IPS DF 4.7 (cell line): ENCODE data around the gene RFC3.
"Not testable (repeated sequence)": the region's sequence is repeated elsewhere in the genome, so short reads cannot be mapped to it uniquely, and the experiment has no call there.

Experiments used
- DNase-seq: peaks from one replicate; pipeline ENCODE4 v3.0.0-alpha.2; 2013; ENCODE audit warnings: low spot score; ENCODE audit errors: extremely low read depth

RFC3 gene

DNA sequence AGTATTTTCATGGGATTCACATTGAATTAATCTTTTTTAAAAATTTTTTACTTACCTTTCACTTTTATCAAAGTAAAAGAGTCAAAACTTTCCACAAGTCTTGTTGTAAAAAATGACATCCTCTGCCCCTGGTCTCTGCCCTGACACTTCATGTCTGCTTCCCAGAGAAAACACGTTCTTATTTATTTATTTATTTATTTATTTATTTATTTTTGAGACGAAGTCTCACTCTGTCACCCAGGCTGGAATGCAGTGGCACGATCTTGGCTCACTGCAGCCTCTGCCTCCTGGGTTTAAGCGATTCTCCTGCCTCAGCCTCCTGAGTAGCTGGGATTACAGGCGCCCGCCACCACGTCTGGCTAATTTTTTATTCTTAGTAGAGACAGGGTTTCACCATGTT is 5.1 kb upstream of the RFC3 start:
- not testable (repeated sequence) for DNase-seq

- no peak for DNase-seq
These were observed 2.9 kb upstream of the RFC3 start for GRCh38 chr13:33815011-33815550.

GRCh38 chr13:33816912-33817311 is 1.0 kb upstream of the RFC3 start:
- DNase-seq: no peak

DNA sequence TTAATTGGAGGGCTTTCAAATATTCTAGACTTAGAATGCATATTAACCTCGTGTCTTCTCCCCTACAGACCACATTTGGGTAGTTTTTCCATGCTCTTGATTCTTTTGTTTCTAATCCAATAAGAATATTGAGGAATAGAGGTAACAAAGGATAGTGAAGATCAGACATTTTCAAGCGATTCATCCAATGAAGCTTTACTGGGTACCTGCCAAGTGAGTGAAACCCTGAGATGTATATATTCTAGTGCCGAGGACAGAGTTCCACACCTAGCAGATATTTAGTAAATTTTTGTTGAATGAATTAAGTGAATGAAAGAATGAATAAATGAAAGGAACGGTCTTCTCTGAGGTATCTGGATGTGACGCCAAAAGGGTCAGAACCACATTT is 442 bp upstream of the RFC3 start:
- DNase-seq: no peak

DNA sequence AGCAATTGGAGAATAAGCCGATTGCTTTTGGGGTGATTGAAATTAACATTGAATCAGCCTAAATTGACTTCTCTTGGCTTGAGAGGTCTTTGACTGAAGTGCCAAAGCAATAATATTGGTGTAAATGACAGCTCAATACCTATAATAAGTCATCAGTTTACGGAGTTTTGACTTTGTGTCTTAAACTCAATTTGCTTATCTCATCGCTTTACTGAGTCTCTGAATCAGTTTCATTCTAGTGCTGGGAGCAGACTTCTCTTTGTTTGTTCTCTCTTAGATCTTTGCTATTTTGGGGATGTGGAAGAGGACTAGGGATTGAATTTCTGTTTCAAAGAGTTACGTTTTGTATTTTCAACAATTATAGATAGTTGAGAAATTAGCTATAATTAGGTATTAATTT is 7.1 kb downstream of the RFC3 start:
- no peak for DNase-seq

GRCh38 chr13:33827139-33827538 is 9.2 kb downstream of the RFC3 start:
- no peak for DNase-seq

GRCh38 chr13:33828431-33829129 is 10.6 kb downstream of the RFC3 start:
- DNase-seq: no peak

- DNase-seq: no peak
These were observed 14.9 kb downstream of the RFC3 start for GRCh38 chr13:33832872-33833271.

DNA sequence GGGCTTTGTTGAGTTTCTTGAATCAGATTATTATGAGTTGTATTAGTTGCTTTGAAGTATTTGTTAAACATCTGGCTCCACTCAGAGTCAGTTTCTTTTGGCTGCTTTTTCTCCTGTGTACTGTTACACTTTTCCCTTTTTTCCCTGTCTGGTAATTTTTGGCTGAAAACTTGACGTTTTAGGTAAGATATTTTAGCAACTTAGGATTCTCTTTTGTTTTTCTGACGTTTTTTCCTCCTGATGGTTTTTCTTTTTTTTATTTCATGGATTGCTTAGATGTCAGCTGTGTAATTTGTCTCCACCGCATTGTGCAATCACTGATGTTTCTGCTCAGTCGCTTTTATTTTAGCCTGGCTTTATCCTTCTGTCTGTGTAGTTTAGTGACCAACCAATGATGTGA is 20.7 kb downstream of the RFC3 start:
- no peak for DNase-seq

DNA sequence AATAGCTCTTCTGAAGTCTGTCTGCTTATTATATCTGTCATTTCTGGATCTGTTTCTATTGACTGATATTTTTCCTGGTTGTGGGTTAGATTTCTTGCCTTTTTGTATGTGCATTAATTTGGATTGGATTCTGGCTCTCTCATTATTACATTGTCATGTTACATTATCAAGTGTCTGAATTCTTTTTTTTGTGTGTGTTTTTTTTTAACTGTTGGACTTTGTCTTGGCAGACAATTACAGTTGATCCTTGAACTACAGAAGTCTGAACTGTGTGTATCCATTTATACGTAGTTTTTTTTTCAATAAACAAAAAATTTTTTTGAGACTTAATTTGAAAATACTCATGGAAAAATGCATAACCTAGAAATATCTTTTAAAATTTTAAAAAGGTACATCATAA is 22.5 kb downstream of the RFC3 start:
- no peak for DNase-seq

GRCh38 chr13:33842207-33842606 is 24.3 kb downstream of the RFC3 start:
- no peak for DNase-seq

GRCh38 chr13:33842986-33843385 is 25.0 kb downstream of the RFC3 start:
- DNase-seq: no peak

DNA sequence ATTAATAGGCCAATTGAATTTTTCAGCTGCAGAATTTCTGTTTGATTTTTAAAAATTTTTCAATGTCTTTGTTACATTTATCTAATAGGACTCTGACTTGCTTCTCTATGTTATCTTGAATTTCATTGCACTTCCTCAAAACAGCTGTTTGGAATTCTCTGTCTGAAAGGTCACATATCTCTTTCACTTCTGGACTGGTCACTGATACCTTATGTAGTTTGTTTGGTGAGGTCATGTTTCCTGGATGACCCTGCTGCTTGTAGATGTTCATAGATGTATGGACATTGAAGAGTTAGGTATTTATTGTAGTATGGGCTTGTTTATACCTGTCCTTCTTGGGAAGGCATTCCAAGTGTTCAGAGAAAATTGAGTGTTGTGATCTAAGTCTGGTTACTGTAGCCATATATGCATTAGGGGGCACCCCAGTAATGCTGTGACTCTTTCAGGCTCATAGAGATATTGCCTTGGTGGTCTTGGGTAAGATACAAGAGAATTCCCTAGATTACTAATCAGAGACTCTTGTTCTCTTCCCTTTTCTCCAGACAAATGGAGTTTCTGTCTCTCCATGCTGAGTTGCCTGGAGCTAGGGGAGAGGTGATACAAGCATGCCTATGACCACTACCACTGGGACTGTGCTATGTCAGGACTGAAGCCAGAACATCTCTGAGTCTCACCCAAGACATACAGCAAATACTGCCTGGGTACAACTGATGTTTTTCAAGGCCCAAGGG is 27.8 kb downstream of the RFC3 start:
- DNase-seq: no peak

DNA sequence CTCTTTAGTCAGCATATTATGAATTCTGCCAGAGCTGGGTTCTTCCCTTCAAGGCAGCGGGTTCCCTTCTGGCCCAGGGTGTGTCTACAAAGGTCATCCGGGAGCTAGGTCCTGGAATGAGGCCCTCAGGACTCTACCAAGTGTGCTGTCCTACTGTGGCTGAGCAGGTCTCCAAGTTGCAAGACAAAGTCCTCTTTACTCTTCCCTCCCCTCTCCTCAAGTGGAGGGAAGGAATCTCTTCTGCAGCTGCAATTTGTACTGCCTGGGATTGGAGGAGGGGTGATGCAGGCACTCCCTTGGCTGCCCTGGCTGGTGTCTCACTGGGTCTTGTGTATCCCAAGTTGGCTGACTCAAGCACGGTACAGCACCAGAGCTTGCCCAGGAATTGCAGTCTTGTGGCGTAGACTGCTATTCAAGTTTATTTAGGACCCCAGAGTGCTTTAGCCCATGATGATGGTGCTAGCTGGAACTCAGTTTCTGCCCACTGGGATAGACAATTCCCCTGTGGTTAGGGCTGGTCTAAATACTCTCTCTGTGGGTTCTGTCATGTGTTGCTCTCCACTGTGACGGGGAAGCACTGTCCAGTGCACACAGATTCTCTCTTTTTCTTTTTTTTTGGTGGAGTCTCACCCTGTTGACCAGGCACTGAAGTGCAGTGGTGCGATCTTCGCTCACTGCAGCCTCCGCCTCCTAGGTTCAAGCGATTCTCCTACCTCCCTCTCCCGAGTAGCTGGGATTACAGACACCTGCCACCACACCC is 28.5 kb downstream of the RFC3 start:
- no peak for DNase-seq

- DNase-seq: no peak
These were observed 31.3 kb downstream of the RFC3 start for GRCh38 chr13:33849211-33849610.

DNA sequence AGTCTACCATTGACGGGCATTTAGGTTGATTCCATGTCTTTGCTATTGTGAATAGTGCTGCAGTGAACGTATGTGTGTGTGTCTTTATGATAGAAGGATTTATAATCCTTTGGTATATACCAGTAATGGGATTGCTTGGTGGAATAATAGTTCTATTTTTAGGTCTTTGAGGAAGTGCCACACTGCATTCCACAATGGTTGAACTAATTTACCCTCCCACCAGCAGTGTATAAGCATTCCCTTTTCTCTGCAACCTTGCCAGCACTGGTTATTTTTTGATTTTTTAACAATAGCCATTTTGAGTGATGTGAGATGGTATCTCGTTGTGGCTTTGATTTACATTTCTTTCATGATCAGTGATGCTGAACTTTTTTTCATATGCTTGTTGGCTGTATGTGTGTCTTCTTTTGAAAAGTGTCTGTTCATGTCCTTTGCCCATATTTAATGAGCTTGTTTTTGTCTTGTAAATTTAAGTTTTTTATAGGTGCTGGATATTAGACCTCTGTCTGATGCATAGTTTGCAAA is 37.5 kb downstream of the RFC3 start:
- no peak for DNase-seq

DNA sequence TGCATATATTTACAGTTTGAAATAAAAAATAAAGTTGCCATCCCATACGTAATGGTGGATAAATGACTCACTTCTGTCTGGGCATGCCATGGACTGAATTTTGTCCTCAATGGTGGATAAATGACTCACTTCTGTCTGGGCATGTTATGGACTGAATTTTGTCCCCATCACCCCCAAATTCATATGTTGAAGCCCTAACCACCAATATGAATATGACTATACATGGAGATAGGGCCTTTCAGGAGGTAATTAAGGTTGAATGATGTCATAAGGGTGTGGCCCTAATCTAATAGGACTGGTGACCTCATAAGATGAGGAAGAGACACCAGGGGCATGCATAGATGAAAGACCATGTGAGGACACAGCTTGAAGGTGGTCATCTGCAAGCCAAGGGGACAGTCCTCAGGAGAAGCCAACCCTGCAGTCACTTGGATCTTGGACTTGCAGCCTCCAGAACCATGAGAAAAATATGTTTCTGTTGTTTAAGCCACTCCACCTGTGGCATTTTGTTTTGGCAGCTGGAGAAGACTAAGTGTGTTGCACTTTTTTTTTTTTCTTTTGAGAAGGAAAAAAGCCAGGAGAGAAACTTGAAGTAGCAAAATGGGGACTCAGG is 41.8 kb downstream of the RFC3 start:
- no peak for DNase-seq

DNA sequence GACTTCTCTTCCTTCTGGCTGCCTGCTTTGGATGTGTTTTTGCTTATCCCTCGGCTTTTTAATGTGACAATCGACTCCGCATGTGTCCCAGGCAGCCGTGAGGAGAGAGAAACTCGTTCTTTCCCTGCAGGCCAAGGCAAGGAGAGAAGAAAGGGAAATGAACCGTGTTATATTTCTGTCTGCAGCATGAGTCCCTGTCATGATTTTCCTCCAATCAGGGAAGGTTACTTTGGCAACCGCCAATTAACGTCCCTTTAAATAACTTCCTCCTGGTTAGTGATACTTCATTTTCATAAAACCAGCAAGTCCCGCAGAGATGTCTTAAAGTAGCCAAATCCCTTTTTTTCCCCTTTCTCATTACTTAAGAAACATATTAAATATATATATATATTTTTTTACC is 42.6 kb downstream of the RFC3 start:
- DNase-seq: no peak

- no peak for DNase-seq
These were observed 44.1 kb downstream of the RFC3 start for GRCh38 chr13:33862016-33862415.

DNA sequence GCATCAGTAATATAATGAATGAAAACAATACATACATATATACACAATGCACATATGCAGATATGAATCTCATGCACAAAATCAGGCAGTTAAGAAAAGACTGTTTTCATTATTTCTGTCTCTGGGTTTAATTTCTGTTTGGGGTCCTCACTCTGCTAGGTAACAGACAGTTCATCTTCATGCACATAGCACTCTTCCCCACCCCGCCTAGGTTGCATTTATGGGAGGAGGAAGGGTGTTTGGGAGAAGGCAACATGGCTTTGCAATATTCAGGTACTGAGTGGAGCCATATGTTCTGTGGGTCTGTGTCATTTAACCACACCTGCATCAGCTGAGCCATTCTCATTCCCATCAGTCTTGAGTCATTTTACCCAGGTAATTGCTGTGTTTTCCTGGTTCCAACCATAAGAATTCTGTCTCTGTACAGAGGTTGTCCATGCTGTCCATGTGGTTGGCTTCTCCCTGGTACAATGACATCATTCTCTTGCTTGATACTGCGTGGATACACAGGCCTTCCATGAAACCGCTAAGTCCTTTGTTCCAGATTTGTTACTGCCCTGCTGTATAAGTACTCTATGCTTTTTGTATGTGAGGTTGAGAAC is 45.3 kb downstream of the RFC3 start:
- DNase-seq: no peak

- no peak for DNase-seq
These were observed 48.0 kb downstream of the RFC3 start for GRCh38 chr13:33865945-33866344.
